ENCODE measurements around the gene CACNA1E.

The CACNA1E gene

GRCh38 chr1:181733486-181733885 lies 250.2 kb downstream of the CACNA1E start:
- Histone ChIP-seq H3K79me2 (ENCODE audit: insufficient read depth, low read length) (no peaks in the 10 kb centered on the region), H3K4me2 (ENCODE audit: low read depth, low read length, poor library complexity, severe bottlenecking) (no peak overlapping the region), H3K9me3 (ENCODE audit: insufficient read depth, low read length) (no peaks in the 10 kb centered on the region), H3K9me2 (replicated peaks; ENCODE audit: insufficient read depth, low read length) (no peaks in the 10 kb centered on the region), H2AFZ (ENCODE audit: low read depth, low read length, severe bottlenecking) (no peak overlapping the region), H3K36me3 (ENCODE audit: low read length) (no peaks in the 10 kb centered on the region), H3K27ac (ENCODE audit: low read depth, low read length) (no peak overlapping the region), H3K27me3 (ENCODE audit: low read length) (no peaks in the 10 kb centered on the region), H3K9ac (ENCODE audit: low read length) (no peak overlapping the region), H4K20me1 (ENCODE audit: low read depth, low read length) (no peaks in the 10 kb centered on the region), H3K4me3 (ENCODE audit: insufficient read depth, low read length, poor library complexity, severe bottlenecking) (no peak overlapping the region), H3F3A (ENCODE audit: insufficient read depth) (no peaks in the 10 kb centered on the region)
- TF ChIP-seq EZH2phosphoT487 (conservative IDR thresholded peaks at IDR 0.05; ENCODE audit: low read length) (no peak), CTCF (IDR thresholded peaks at IDR 0.05; ENCODE audit: insufficient read depth, low read length, poor library complexity, severe bottlenecking) (no peak)

- no peaks in the 10 kb centered on the region for H3F3A ChIP-seq (ENCODE audit: insufficient read depth)
- no peaks in the 10 kb centered on the region for H3K9me2 ChIP-seq (replicated peaks; ENCODE audit: insufficient read depth, low read length)
- no peak overlapping the region for H3K4me3 ChIP-seq (ENCODE audit: insufficient read depth, low read length, poor library complexity, severe bottlenecking)
- no peak for TF ChIP-seq EZH2phosphoT487 (conservative IDR thresholded peaks at IDR 0.05; ENCODE audit: low read length)
- no peak for TF ChIP-seq CTCF (IDR thresholded peaks at IDR 0.05; ENCODE audit: insufficient read depth, low read length, poor library complexity, severe bottlenecking)
- H3K79me2 ChIP-seq (ENCODE audit: insufficient read depth, low read length) = no peaks in the 10 kb centered on the region
- no peak overlapping the region for H2AFZ ChIP-seq (ENCODE audit: low read depth, low read length, severe bottlenecking)
- H3K36me3 ChIP-seq (ENCODE audit: low read length) = no peaks in the 10 kb centered on the region
- no peaks in the 10 kb centered on the region for H3K27me3 ChIP-seq (ENCODE audit: low read length)
- H3K4me2 ChIP-seq (ENCODE audit: low read depth, low read length, poor library complexity, severe bottlenecking) = no peak overlapping the region
- no peaks in the 10 kb centered on the region for H4K20me1 ChIP-seq (ENCODE audit: low read depth, low read length)
- no peak overlapping the region for H3K27ac ChIP-seq (ENCODE audit: low read depth, low read length)
- H3K9ac ChIP-seq (ENCODE audit: low read length) = no peak overlapping the region
- H3K9me3 ChIP-seq (ENCODE audit: insufficient read depth, low read length) = no peaks in the 10 kb centered on the region
Measured at GRCh38 chr1:181737056-181737455, 253.7 kb downstream of the CACNA1E start.

- H3K4me3 ChIP-seq (ENCODE audit: insufficient read depth, low read length, poor library complexity, severe bottlenecking) = no peak overlapping the region
- H4K20me1 ChIP-seq (ENCODE audit: low read depth, low read length) = no peaks in the 10 kb centered on the region
- H3K9me3 ChIP-seq (ENCODE audit: insufficient read depth, low read length) = no peaks in the 10 kb centered on the region
- H2AFZ ChIP-seq (ENCODE audit: low read depth, low read length, severe bottlenecking) = no peak overlapping the region
- H3K36me3 ChIP-seq (ENCODE audit: low read length) = no peaks in the 10 kb centered on the region
- H3K27me3 ChIP-seq (ENCODE audit: low read length) = no peaks in the 10 kb centered on the region
- no peaks in the 10 kb centered on the region for H3K9me2 ChIP-seq (replicated peaks; ENCODE audit: insufficient read depth, low read length)
- no peak overlapping the region for H3K9ac ChIP-seq (ENCODE audit: low read length)
- no peaks in the 10 kb centered on the region for H3F3A ChIP-seq (ENCODE audit: insufficient read depth)
- H3K27ac ChIP-seq (ENCODE audit: low read depth, low read length) = no peak overlapping the region
- no peak overlapping the region for H3K4me2 ChIP-seq (ENCODE audit: low read depth, low read length, poor library complexity, severe bottlenecking)
- no peaks in the 10 kb centered on the region for H3K79me2 ChIP-seq (ENCODE audit: insufficient read depth, low read length)
- TF ChIP-seq EZH2phosphoT487 (conservative IDR thresholded peaks at IDR 0.05; ENCODE audit: low read length) (no peak), CTCF (IDR thresholded peaks at IDR 0.05; ENCODE audit: insufficient read depth, low read length, poor library complexity, severe bottlenecking) (no peak)
Measured at GRCh38 chr1:181739214-181739613, 255.9 kb downstream of the CACNA1E start.

All from SU-DHL-6 (cell line).